T-cell (primary cell): ENCODE measurements around the gene RNFT1. TPM values are rescaled to one million over a fixed set of nuclear protein-coding genes. Genes with fewer than 3 reads are reported as not detected.
A peak's percentile ranks its signal among the peaks of the same experiment; 100 is the strongest.
"Not testable (repeated sequence)": the region's sequence is repeated elsewhere in the genome, so short reads cannot be mapped to it uniquely, and the experiment has no call there.

Experiments
- ATAC-seq, 4 experiments: fragments of 200-7000 bp in 3 of 4; fragments of 150-1000 bp in 1 of 4; cut with Tn5 transposase; replicated peaks in 1 of 4; 1 replicate in 3 of 4; 2 replicates in 1 of 4; pipeline ENCODE4 v1.10.0; 2021; ENCODE audit warnings: moderate library complexity in 3 of 4, mild to moderate bottlenecking in 2 of 4, moderate number of reproducible peaks in 1 of 4
- CTCF ChIA-PET, 2 donors: fragments of 300-600 bp; sonication (Branson Sonifier 250); formaldehyde crosslinking; loops; one replicate each; lab custom pipeline; 2022; ENCODE audit warnings: antibody characterized with exemption in 2 of 2; lab: Charles Lee
- POLR2A ChIA-PET, 2 donors: fragments of 300-600 bp; sonication (Branson Sonifier 250); formaldehyde crosslinking; loops; one replicate each; lab custom pipeline; 2022; ENCODE audit warnings: antibody characterized with exemption in 2 of 2; lab: Charles Lee
- DNase-seq, 35 experiments: peaks; one replicate each; pipeline versions ENCODE4 v3.0.0 to v3.0.0-alpha.2; 2013 to 2023
- H3K27ac ChIP-seq: one replicate; pipeline ENCODE4 v1.5.1; 2013; ENCODE audit warnings: low read length
- H3K27me3 ChIP-seq, 2 experiments: replicated peaks in 1 of 2; 1 replicate in 1 of 2; 2 replicates in 1 of 2; pipeline versions ENCODE4 v1.6.1 to v1.7.0; 2013; ENCODE audit warnings: low read length in 1 of 2, mixed read lengths in 1 of 2; ENCODE audit not compliant: control insufficient read depth in 2 of 2, insufficient read depth in 2 of 2; ENCODE audit errors: extremely low read depth in 1 of 2
- H3K36me3 ChIP-seq, 2 donors: 1 replicate in 1 of 2; 2 replicates in 1 of 2; pipeline versions ENCODE4 v1.6.1 to v1.7.0; 2013; ENCODE audit warnings: low read length in 1 of 2; ENCODE audit not compliant: control insufficient read depth in 2 of 2, insufficient read depth in 1 of 2; ENCODE audit errors: extremely low read depth in 1 of 2
- H3K4me1 ChIP-seq, 2 experiments: 1 replicate in 1 of 2; 2 replicates in 1 of 2; pipeline versions ENCODE4 v1.6.1 to v1.7.0; 2013; ENCODE audit warnings: low read length in 2 of 2, mixed read lengths in 1 of 2; ENCODE audit not compliant: insufficient read depth in 2 of 2, control insufficient read depth in 1 of 2; ENCODE audit errors: extremely low read depth in 1 of 2
- H3K4me3 ChIP-seq, 2 donors: 1 replicate in 1 of 2; 2 replicates in 1 of 2; pipeline versions ENCODE4 v1.5.1 to v1.7.0; 2013; ENCODE audit warnings: mild to moderate bottlenecking in 2 of 2, low read length in 1 of 2, moderate library complexity in 1 of 2; ENCODE audit not compliant: control insufficient read depth in 1 of 2; ENCODE audit errors: extremely low read depth in 1 of 2
- H3K9me3 ChIP-seq: 2 replicates; pipeline ENCODE4 v1.7.0; 2013
- H3K27ac Mint-ChIP-seq, 2 donors: one replicate each; pipeline ENCODE4 v1.8.0; 2020 to 2021; ENCODE audit warnings: mild to moderate bottlenecking in 2 of 2, mixed read lengths in 2 of 2
- H3K27me3 Mint-ChIP-seq, 2 donors: one replicate each; pipeline ENCODE4 v1.8.0; 2021 to 2022; ENCODE audit warnings: mixed read lengths in 2 of 2
- H3K36me3 Mint-ChIP-seq: one replicate; pipeline ENCODE4 v1.8.0; 2021; ENCODE audit warnings: mixed read lengths
- H3K4me1 Mint-ChIP-seq, 3 donors: one replicate each; pipeline ENCODE4 v1.8.0; 2020 to 2022; ENCODE audit warnings: mixed read lengths in 3 of 3, mild to moderate bottlenecking in 1 of 3
- H3K4me3 Mint-ChIP-seq, 3 donors: one replicate each; pipeline ENCODE4 v1.8.0; 2020 to 2022; ENCODE audit warnings: mild to moderate bottlenecking in 3 of 3, mixed read lengths in 3 of 3, moderate library complexity in 3 of 3
- H3K9me3 Mint-ChIP-seq, 3 donors: one replicate each; pipeline ENCODE4 v1.8.0; 2020 to 2022; ENCODE audit warnings: mixed read lengths in 3 of 3
- WGBS: methylation state at CpG from one replicate; pipeline ENCODE4 v1.1.5; 2013; ENCODE audit warnings: missing lambda C conversion rate; ENCODE audit not compliant: insufficient coverage; 5-methylcytosine and 5-hydroxymethylcytosine counted together
- total RNA-seq, 35 experiments: library from RNA in 6 of 35; stranded (reverse) in 6 of 35; fragments of 120-200 nt in 1 of 35; gene quantifications; one replicate each; pipeline versions ENCODE4 v1.2.1 to v1.2.4 and lab custom pipeline; 2013 to 2026

The RNFT1 gene
- total RNA-seq (10 to 100 TPM; 26.2 to 35.8 (median 32.3) TPM), total RNA-seq (lab: John Stamatoyannopoulos, UW) (7.1 to 26.3 (median 15.7) reads per million in 29 experiments)
- 35.9 TPM for total RNA-seq (2013)

DNA sequence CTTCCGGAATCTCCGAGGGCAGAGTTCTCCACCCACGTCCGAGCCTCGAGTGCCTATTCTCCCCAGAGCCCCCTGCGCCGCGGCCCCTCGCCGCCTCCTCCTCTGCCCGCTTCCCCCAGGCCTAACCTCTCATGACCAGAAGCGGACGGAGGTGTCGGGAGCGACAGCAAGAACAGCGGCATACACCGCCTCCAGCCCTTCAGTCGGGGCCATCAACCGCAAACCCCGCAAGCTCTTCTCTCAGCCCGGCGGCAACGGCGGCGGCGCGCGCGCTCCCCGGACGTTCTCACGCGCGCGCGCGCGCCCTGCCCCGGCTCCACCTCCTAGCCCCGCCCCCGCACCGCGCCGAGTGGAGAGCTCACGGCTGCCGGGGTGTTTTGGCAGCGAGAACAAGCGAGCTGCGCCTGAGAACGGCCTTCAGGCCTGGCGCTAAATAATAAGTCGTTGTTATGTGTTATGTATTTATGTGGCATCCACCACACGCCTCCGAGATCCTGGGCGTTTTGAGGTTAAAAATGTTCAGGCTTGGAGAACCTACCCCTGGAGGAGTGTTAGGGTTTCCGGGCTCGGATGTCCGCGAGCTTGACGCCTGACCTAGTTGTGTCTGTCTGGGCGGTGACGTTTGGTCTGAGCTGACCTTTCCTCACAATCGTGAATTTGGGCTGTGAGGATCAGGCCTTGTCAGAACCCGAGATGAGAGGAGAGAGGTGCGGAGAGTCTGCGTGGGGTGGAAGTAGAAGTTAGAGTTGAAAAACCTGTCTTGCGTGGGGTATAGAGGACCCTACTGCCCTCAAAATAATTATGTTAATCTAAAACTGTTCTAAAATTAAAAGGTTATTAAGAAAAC, at the start of gene RNFT1:
Gene RNFT1, minus strand, starts transcription at position 259 of the 847 bp plus-strand sequence. Its CDS starts 77 bp downstream, at position 182.
- H3K36me3 Mint-ChIP-seq, result no peaks in the 10 kb centered on the region

GRCh38 chr17:60009326-60009725, 44.8 kb upstream of the RNFT1 start:
- H3K4me1 Mint-ChIP-seq, H3K9me3 Mint-ChIP-seq, H3K27ac ChIP-seq, H3K4me3 ChIP-seq, H3K9me3 ChIP-seq, H3K4me3 Mint-ChIP-seq, CTCF ChIA-PET, H3K27me3 ChIP-seq, DNase-seq, H3K27me3 Mint-ChIP-seq, H3K4me1 ChIP-seq, H3K36me3 Mint-ChIP-seq, ATAC-seq, POLR2A ChIA-PET, H3K36me3 ChIP-seq, H3K27ac Mint-ChIP-seq: not testable (repeated sequence)
- no CpG with 5 or more reads among the region's 13 CpGs for WGBS

More for the DNA sequence above, at the start of gene RNFT1:
- peak within 1 kb of the TSS; percentile 86 for H3K27ac ChIP-seq
- CTCF ChIA-PET, result interaction anchor here in 1 of 2 donors (0.5 to 1.1 kb wide), 5 partner anchors 13 to 1624 kb away, joined by 3 to 7 read pairs (median 5); no protein-coding TSS in a partner anchor
- no peaks in the 10 kb centered on the region for H3K9me3 ChIP-seq
- under 1% methylated on average over 55 of the region's 67 CpGs for WGBS
- H3K4me1 Mint-ChIP-seq, result peaks cover 23 to 24% (median 24%) of the 10 kb centered on the region in 3 donors
- H3K36me3 ChIP-seq, result no peaks in the 10 kb centered on the region
- H3K27me3 Mint-ChIP-seq, result no peaks in the 10 kb centered on the region
- POLR2A ChIA-PET, result interaction anchor here (0.6 to 1.4 kb wide), 6 partner anchors 78 to 408 kb away, joined by 4 to 18 read pairs (median 8); partner anchors contain the start of gene CLTC (in 1 of the 2)
- H3K4me1 ChIP-seq, result peaks cover 9 to 12% of the 10 kb centered on the region in 2 experiments
- DNase-seq (peak; percentile 78 to 94 (median 86)), ATAC-seq (peak; percentile 88 to 94 (median 90))
- H3K4me3 Mint-ChIP-seq, result peak within 1 kb of the TSS; percentile 89 to 95 (median 92)
- H3K27me3 ChIP-seq, result no peaks in the 10 kb centered on the region
- peak within 1 kb of the TSS; percentile 97 to 98 for H3K4me3 ChIP-seq
- H3K9me3 Mint-ChIP-seq, result no peaks in the 10 kb centered on the region
- H3K27ac Mint-ChIP-seq, result peak within 1 kb of the TSS; percentile 96 to 98

GRCh38 chr17:60008377-60008776, 43.8 kb upstream of the RNFT1 start:
- no CpG with 5 or more reads among the region's 16 CpGs for WGBS
- CTCF ChIA-PET, result not testable (repeated sequence)

DNA sequence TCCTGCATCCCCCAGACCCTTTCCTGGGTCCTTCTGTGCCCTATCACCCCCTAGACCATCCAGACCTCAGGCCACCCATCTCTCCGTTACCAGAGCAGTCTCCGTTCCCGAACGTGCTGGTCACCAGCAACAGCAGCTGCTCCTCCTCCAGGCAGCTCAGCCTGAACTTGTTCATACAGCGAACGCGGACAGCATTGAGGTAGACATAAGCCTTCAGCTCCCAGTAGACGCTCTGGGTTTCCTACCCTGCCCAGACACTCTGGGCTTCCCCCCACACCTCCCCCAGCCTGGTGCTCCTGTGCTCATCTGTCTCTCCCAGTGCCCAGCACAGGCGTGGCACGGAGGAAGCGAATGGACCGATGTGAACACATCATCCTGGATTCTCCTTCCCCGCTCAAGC, 41.6 kb upstream of the RNFT1 start:
- no peaks in the 10 kb centered on the region for H3K4me1 ChIP-seq
- DNase-seq (no peak), ATAC-seq (no peak)
- ChIA-PET POLR2A (no interaction called here), CTCF (no interaction called here)
- no peaks in the 10 kb centered on the region for H3K36me3 ChIP-seq
- Mint-ChIP-seq H3K4me1 (no peaks in the 10 kb centered on the region), H3K9me3 (no peaks in the 10 kb centered on the region), H3K36me3 (no peaks in the 10 kb centered on the region), H3K4me3 (no peak overlapping the region), H3K27ac (no peak overlapping the region), H3K27me3 (no peaks in the 10 kb centered on the region)
- H3K9me3 ChIP-seq, result no peaks in the 10 kb centered on the region
- no peak overlapping the region for H3K27ac ChIP-seq
- 85% methylated on average over 8 of the region's 13 CpGs for WGBS
- H3K27me3 ChIP-seq, result no peaks in the 10 kb centered on the region
- H3K4me3 ChIP-seq, result no peak overlapping the region

More at GRCh38 chr17:60008377-60008776, 43.8 kb upstream of the RNFT1 start:
- H3K27ac Mint-ChIP-seq, H3K4me1 Mint-ChIP-seq, H3K9me3 ChIP-seq, DNase-seq, ATAC-seq, H3K4me3 Mint-ChIP-seq, H3K27me3 Mint-ChIP-seq, H3K4me3 ChIP-seq, H3K4me1 ChIP-seq, H3K27ac ChIP-seq, H3K27me3 ChIP-seq, H3K9me3 Mint-ChIP-seq, H3K36me3 ChIP-seq, POLR2A ChIA-PET, H3K36me3 Mint-ChIP-seq: not testable (repeated sequence)

GRCh38 chr17:60004561-60004960, 40.0 kb upstream of the RNFT1 start:
- H3K4me3 ChIP-seq, POLR2A ChIA-PET, H3K9me3 Mint-ChIP-seq: not testable (repeated sequence)

GRCh38 chr17:60002405-60002804, 37.9 kb upstream of the RNFT1 start:
- H3K36me3 ChIP-seq, H3K27ac ChIP-seq, DNase-seq, ATAC-seq, H3K4me3 Mint-ChIP-seq, H3K4me1 ChIP-seq, CTCF ChIA-PET, H3K4me1 Mint-ChIP-seq, H3K4me3 ChIP-seq, H3K9me3 ChIP-seq, H3K27ac Mint-ChIP-seq, H3K27me3 Mint-ChIP-seq, H3K36me3 Mint-ChIP-seq, POLR2A ChIA-PET, H3K9me3 Mint-ChIP-seq, H3K27me3 ChIP-seq: not testable (repeated sequence)
- WGBS, result no CpG with 5 or more reads among the region's 3 CpGs

More at GRCh38 chr17:60004561-60004960, 40.0 kb upstream of the RNFT1 start:
- H3K4me3 Mint-ChIP-seq, H3K4me1 Mint-ChIP-seq, ATAC-seq, H3K9me3 ChIP-seq, H3K27me3 Mint-ChIP-seq, DNase-seq, H3K27ac Mint-ChIP-seq, H3K4me1 ChIP-seq, H3K36me3 ChIP-seq, H3K36me3 Mint-ChIP-seq, CTCF ChIA-PET, H3K27me3 ChIP-seq, H3K27ac ChIP-seq: not testable (repeated sequence)
- WGBS, result 85% methylated on average over 3 of the region's 5 CpGs
